HG02798 (cell line): Measurements from ENCODE around the gene PLOD1.
"Not testable (repeated sequence)": the region's sequence is repeated elsewhere in the genome, so short reads cannot be mapped to it uniquely, and the experiment has no call there.

Experiments used
- ATAC-seq: cut with Tn5 transposase; IDR thresholded peaks from one replicate; pipeline ENCODE4 v1.9.1; 2021; ENCODE audit warnings: mild to moderate bottlenecking; ENCODE audit not compliant: unreplicated experiment, poor library complexity

PLOD1 gene

GRCh38 chr1:11934302-11935056 lies at the start of gene PLOD1:
PLOD1 (plus strand) TSS chr1:11934717; CDS start chr1:11934780, 63 bp downstream.
- peak; percentile 92 for ATAC-seq

GRCh38 chr1:11885916-11886315 lies 48.6 kb upstream of the PLOD1 start:
- ATAC-seq: no peak

GRCh38 chr1:11886986-11887665 lies 47.4 kb upstream of the PLOD1 start:
- ATAC-seq: no peak

DNA sequence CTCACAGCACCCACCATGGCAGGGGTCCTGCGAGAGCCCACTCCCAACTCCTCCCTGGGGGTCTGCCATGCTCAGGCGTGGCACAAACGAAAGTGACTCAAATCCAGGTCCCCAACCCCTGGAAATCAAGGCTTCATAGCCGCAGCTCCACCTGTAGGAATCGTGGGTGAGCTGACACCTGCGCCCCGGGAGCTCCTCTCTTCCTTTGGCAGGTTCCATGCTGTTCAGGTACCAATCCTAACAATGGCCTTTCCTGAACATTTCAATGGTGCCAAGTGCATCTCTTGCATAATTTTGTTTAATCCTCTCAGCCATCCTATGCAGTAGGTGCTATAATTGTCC lies 46.9 kb upstream of the PLOD1 start:
- ATAC-seq: no peak

- ATAC-seq: no peak
Observed at GRCh38 chr1:11888206-11888876, 46.2 kb upstream of the PLOD1 start.

DNA sequence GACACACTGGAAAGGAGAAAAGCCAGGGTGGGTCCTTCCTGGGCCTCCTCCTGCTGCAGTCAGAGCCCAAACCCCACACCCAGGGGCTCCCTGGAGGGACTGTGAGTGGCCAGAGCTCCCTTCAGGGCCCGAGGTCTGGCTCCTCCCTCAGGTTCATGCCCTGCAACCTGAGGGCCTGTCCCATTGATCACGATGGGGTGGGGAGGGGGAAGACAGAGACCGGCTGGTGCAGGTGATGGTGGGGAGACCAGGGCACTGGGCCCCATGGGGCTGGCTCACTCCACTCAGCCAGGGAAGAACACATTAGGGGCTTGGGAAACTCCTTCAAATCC lies 45.7 kb upstream of the PLOD1 start:
- no peak for ATAC-seq

DNA sequence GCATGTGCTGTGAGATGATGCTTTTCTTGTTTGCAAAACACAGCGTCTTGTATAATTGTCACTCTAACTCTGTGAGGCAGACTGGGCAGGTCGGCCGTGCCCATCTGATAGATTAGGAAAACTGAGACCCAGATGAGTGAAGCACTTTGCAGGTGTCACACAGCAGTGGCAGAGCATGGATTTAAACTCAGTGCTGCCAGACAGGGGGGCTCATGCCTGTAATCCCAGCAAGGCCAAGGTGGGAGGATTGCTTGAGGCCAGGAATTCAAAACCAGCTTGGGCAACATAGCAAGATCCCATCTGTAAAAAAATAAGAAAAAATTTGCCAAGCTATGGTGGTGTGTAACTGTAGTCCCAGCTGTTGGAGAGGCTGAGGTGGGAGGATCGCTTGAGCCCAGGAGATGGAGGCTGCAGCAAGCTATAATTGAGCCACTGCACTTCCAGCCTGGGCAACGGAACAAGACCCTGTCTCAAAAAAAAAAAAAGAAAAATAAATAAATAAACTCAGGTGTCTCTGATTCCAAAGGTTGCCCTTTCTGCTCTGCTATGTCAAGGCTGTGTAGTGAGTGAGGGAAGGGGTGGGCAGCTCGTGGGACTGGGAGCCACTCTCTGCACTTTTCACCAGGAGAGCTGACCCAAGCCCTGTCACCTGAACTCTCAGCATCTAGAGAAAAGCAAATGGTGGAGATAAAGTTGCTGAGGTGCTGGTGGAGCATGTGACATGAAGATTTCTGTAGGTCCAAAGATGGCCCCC lies 42.9 kb upstream of the PLOD1 start:
- no peak for ATAC-seq

- ATAC-seq: no peak
Observed at GRCh38 chr1:11893907-11894251, 40.6 kb upstream of the PLOD1 start.

GRCh38 chr1:11894501-11894900 lies 40.0 kb upstream of the PLOD1 start:
- ATAC-seq: not testable (repeated sequence)

DNA sequence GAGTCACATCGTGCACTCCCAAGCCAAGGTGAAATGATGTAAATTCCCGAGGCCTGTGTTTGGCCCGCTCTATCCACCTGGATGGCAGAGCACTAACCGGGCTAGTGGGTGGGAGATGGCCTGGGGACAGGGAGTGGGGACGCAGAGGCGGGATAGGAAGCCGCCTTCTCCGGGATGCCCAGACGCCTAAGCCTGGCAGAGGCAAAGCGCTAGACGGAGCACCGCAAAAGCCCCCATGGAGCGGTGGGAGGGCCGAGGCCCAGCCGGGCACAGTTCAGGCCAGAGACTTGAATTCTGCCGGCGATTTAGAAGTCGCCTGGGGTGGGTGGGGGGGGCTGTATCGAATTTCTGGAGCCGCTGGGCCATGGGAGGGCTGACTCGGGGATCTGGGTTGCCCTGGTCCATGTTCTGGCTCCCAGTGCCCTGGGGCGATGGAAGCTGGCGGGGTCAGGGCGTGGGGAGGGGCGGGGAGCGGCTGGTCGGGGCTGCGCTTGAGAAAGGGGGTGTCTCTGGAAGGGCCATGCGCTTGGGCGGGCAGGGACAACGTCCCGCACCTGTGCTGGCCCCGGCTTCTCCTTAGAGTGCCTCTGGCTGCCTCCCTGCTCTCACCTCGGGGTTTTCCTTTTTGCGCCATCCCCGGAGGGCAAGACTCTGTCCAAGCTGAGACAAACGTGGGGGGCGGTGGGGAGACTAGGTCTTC lies 36.3 kb upstream of the PLOD1 start:
- ATAC-seq: no peak

DNA sequence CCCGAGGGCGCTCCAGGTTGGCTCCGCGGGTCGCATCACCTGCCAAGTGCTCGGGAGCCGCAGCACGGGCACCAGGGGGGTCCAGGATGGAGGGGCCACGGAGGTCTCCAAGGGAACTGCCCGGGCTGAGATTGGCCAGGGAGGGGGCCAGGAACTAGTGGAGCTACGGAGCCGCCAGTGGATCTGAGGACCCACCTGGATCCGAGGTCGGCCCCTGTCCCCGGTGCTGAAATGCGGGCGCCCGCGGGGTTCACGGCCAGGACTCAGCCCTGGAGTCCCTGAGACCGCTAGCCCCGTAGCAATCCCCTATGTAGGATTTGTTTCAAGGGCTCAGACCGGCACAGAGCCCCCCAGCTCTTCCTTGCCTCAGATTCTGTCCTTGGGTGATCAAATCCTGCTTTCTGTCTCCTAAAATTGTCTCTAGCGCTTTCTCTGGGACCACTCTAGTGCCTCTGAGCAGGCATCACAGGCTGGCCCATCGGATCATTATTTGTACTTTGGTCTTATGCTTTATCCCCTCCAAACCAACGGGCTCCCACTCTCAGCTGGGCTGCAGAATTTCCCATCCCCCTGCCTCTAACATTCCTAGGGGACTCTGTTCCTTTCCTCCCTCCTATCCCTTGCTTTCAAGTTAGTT lies 35.6 kb upstream of the PLOD1 start:
- ATAC-seq: no peak

- ATAC-seq: not testable (repeated sequence)
Observed at GRCh38 chr1:11901446-11901845, 33.1 kb upstream of the PLOD1 start.

DNA sequence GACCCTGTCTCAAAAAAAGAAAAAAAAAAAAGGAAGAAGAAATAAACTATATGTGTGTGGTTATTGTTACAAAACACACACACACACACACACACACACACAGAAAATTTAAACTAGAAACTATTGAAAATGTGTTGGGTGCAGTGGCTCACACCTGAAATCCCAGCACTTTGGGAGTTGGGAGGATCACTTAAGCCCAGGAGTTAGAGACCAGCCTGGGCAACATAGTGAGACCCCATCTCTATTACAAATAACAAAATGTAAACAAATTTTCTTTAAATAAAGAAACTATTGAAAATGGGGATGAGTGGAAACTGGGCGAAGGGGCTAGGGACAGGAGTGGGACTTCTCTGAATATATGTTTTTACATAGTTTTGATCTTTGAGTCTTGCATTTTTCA lies 31.3 kb upstream of the PLOD1 start:
- no peak for ATAC-seq

GRCh38 chr1:11904156-11904555 lies 30.4 kb upstream of the PLOD1 start:
- ATAC-seq: not testable (repeated sequence)

GRCh38 chr1:11904978-11905377 lies 29.5 kb upstream of the PLOD1 start:
- no peak for ATAC-seq

- no peak for ATAC-seq
Observed at GRCh38 chr1:11906870-11907269, 27.6 kb upstream of the PLOD1 start.

DNA sequence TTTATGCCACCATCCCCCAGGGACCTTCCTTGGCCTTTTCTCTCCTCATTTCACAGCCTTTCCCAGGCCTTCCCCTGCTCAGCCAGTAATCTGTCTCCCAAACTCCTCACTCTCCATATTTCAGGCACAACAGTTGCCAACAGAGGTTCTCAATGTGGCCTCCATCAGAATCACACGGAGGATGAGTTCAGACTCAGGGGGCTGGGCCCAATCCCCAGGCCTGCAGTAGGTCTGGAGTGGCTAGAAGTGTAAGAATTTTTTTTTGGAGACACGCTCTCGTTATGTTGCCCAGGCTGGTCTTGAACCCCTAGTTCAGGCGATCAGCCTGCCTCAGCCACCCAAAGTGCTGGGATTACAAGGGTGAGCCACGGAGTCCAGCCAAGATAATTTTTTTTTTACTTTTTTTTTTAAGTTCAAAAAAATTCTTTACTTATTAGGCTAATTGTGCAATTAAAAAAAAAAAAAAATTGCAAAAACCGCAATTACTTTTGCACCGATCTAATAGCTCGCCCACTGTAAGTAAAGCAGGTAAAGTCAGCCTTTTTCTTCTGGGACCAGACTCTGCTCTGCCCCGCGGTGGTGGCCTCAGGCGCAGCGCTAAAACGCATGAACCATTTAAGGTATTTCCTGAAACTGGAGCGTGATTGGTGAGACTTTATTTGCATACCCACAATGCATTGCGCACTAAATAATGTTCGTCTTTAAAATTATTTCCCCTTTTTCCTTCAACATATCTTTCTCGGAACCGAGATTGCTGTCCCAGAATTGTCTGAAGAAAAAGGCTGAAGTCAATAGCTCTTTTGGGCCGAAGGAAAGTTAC lies 27.0 kb upstream of the PLOD1 start:
- ATAC-seq: peak; percentile 45

DNA sequence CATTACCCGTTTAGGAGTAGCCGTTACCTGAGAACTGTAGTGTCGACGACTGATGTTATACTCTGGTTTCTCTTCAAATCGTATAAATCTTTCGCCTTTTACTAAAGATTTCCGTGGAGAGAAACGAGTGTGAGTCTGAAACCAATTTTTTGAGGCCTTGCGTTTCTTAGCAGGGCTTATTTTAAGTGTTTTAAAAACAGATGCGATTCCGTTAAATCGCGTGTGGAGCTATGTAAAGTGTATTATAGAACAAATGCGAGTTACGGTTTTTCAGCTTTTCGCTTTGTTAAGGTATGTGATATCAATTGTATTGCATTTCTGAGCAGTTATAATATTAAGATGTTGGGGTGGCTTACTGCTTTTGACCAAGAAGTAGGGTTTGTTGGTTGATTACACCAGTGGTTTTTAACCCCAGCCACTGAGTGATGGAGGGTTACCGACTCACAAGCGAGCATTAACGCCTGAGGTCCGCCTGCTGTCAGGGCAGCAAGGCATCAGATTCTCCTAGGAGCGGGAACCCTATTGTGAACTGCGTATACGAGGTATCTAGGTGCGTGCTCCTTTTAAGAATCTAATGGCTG lies 26.3 kb upstream of the PLOD1 start:
- peak; percentile 63 for ATAC-seq

- ATAC-seq: not testable (repeated sequence)
Observed at GRCh38 chr1:11910914-11911228, 23.6 kb upstream of the PLOD1 start.
